SK-N-MC (cell line): ENCODE results near the gene NFIX.

Source experiments
- EZH2 ChIP-seq: fragments of 200-600 bp; sonication (generic); IDR thresholded peaks from one replicate; pipeline ENCODE4 v1.6.1; 2017; ENCODE audit warnings: antibody characterized with exemption
- POLR2AphosphoS5 ChIP-seq: IDR thresholded peaks from 2 replicates; pipeline ENCODE4 v1.6.1; 2012; ENCODE audit warnings: mild to moderate bottlenecking, low read depth, low read length, borderline replicate concordance

- TF ChIP-seq POLR2AphosphoS5 (no peak), EZH2 (no peak)
These were observed 48.0 kb downstream of the NFIX start for GRCh38 chr19:13043285-13043684.
